Measurements from ENCODE around the gene PLK2. TPM values are rescaled to one million over a fixed set of nuclear protein-coding genes. Genes with fewer than 3 reads are reported as not detected.

Gene PLK2
- polyA plus RNA-seq, 1 donor (not counting 4 experiments of a cell fraction or from before 2014, with no cell fraction given), result 295 TPM

DNA sequence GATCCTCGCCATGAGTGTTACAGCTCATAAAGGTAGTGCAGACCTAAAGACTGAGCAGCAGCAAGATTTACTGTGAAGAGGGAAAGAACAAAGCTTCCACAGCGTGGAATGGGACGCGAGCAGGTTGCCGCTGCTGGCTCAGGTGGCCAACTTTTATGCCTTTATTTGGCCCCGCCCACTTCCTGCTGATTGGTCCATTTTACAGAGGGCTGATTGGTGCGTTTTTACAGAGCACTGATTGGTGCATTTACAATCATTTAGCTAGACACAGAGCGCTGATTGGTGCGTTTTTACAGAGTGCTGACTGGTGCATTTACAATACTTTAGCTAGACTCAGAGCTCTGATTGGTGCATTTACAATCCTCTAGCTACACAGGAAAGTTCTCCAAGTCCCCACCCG lies 13.9 kb downstream of the PLK2 start:
- no peaks in the 10 kb centered on the region for H3K36me3 ChIP-seq (ENCODE audit: control insufficient read depth in 2 of 2, extremely low read depth in 1 of 2, insufficient read depth in 2 of 2, low read length in 2 of 2)
- no peaks in the 10 kb centered on the region for H3K79me2 ChIP-seq (ENCODE audit: control insufficient read depth, insufficient read depth, low read length)
- H3K9ac ChIP-seq (ENCODE audit: control insufficient read depth, extremely low read depth, insufficient read depth, low read length), result no peak overlapping the region
- TF ChIP-seq EZH2 (IDR thresholded peaks at IDR 0.05; ENCODE audit: low read length), result no peak
- TF ChIP-seq, protein P1, sequence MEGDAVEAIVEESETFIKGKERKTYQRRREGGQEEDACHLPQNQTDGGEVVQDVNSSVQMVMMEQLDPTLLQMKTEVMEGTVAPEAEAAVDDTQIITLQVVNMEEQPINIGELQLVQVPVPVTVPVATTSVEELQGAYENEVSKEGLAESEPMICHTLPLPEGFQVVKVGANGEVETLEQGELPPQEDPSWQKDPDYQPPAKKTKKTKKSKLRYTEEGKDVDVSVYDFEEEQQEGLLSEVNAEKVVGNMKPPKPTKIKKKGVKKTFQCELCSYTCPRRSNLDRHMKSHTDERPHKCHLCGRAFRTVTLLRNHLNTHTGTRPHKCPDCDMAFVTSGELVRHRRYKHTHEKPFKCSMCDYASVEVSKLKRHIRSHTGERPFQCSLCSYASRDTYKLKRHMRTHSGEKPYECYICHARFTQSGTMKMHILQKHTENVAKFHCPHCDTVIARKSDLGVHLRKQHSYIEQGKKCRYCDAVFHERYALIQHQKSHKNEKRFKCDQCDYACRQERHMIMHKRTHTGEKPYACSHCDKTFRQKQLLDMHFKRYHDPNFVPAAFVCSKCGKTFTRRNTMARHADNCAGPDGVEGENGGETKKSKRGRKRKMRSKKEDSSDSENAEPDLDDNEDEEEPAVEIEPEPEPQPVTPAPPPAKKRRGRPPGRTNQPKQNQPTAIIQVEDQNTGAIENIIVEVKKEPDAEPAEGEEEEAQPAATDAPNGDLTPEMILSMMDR (optimal IDR thresholded peaks at IDR 0.05 in 1 of 3, IDR thresholded peaks at IDR 0.05 in 1 of 3, conservative IDR thresholded peaks at IDR 0.05 in 1 of 3; ENCODE audit: extremely low read depth in 1 of 3, insufficient read depth in 2 of 3, low read length in 3 of 3), result no peak
- H3K9me3 ChIP-seq (ENCODE audit: control insufficient read depth, low read depth, low read length), result no peaks in the 10 kb centered on the region
- H3K9me1 ChIP-seq (ENCODE audit: control insufficient read depth, extremely low read depth, insufficient read depth, low read length), result no peaks in the 10 kb centered on the region
- H3K27ac ChIP-seq (ENCODE audit: control insufficient read depth, insufficient read depth, low read length), result no peak overlapping the region
- no peak for FAIRE-seq
- no peaks in the 10 kb centered on the region for H3K27me3 ChIP-seq (ENCODE audit: control insufficient read depth, extremely low read depth, insufficient read depth, low read length)
- H3K4me1 ChIP-seq (ENCODE audit: control insufficient read depth, extremely low read depth, insufficient read depth, low read length), result peaks cover 6% of the 10 kb centered on the region
- no peak overlapping the region for H3K4me2 ChIP-seq (ENCODE audit: control insufficient read depth, extremely low read depth, insufficient read depth, low read depth, low read length)
- H3K4me3 ChIP-seq (ENCODE audit: control insufficient read depth in 2 of 3, extremely low read depth in 1 of 3, insufficient read depth in 2 of 3, low read depth in 1 of 3, low read length in 3 of 3), result no peak overlapping the region
- dilution Hi-C loops (cut with MboI; ENCODE audit: extremely low pct_ligation_motif_present, low sequenced_read_pairs), result no loop called here
- H2AFZ ChIP-seq (ENCODE audit: control insufficient read depth, low read length), result no peak overlapping the region
- no peaks in the 10 kb centered on the region for H4K20me1 ChIP-seq (ENCODE audit: control insufficient read depth, extremely low read depth, insufficient read depth, low read length)
- no peak for DNase-seq (ENCODE audit: low read depth, low spot score)

DNA sequence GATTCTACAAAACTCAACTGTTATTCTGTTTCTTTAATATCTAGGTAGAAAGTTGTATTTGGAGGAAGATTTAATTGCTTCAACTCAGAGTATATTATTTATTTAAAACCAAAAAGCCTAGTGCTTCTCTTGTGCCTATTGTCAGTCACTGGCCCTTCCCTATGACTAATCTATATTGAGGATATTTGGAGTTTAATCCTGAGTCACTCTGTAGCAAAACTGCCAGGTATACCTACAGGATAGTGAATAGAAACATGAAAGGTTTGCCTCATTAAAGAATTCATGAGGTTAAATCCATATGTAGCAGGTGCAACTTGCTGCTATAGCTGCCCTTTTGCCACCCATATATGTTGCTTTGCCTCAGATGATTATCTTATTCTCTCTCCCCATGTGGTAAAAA lies 15.1 kb downstream of the PLK2 start:
- no peaks in the 10 kb centered on the region for H3K9me1 ChIP-seq (ENCODE audit: control insufficient read depth, extremely low read depth, insufficient read depth, low read length)
- dilution Hi-C loops (cut with MboI; ENCODE audit: extremely low pct_ligation_motif_present, low sequenced_read_pairs), result no loop called here
- TF ChIP-seq, protein P1 (optimal IDR thresholded peaks at IDR 0.05 in 1 of 3, IDR thresholded peaks at IDR 0.05 in 1 of 3, conservative IDR thresholded peaks at IDR 0.05 in 1 of 3; ENCODE audit: extremely low read depth in 1 of 3, insufficient read depth in 2 of 3, low read length in 3 of 3), result no peak
- TF ChIP-seq EZH2 (IDR thresholded peaks at IDR 0.05; ENCODE audit: low read length), result no peak
- no peak overlapping the region for H2AFZ ChIP-seq (ENCODE audit: control insufficient read depth, low read length)
- FAIRE-seq, result no peak
- no peak overlapping the region for H3K9ac ChIP-seq (ENCODE audit: control insufficient read depth, extremely low read depth, insufficient read depth, low read length)
- H3K9me3 ChIP-seq (ENCODE audit: control insufficient read depth, low read depth, low read length), result no peaks in the 10 kb centered on the region
- H3K27me3 ChIP-seq (ENCODE audit: control insufficient read depth, extremely low read depth, insufficient read depth, low read length), result no peaks in the 10 kb centered on the region
- H3K4me2 ChIP-seq (ENCODE audit: control insufficient read depth, extremely low read depth, insufficient read depth, low read depth, low read length), result no peak overlapping the region
- no peaks in the 10 kb centered on the region for H3K36me3 ChIP-seq (ENCODE audit: control insufficient read depth in 2 of 2, extremely low read depth in 1 of 2, insufficient read depth in 2 of 2, low read length in 2 of 2)
- no peak overlapping the region for H3K27ac ChIP-seq (ENCODE audit: control insufficient read depth, insufficient read depth, low read length)
- H3K4me1 ChIP-seq (ENCODE audit: control insufficient read depth, extremely low read depth, insufficient read depth, low read length), result peaks cover 3% of the 10 kb centered on the region
- DNase-seq (ENCODE audit: low read depth, low spot score), result no peak
- H3K4me3 ChIP-seq (ENCODE audit: control insufficient read depth in 2 of 3, extremely low read depth in 1 of 3, insufficient read depth in 2 of 3, low read depth in 1 of 3, low read length in 3 of 3), result no peak overlapping the region
- H3K79me2 ChIP-seq (ENCODE audit: control insufficient read depth, insufficient read depth, low read length), result no peaks in the 10 kb centered on the region
- H4K20me1 ChIP-seq (ENCODE audit: control insufficient read depth, extremely low read depth, insufficient read depth, low read length), result no peaks in the 10 kb centered on the region

Data from keratinocyte (primary cell).